ENCODE data around the gene TLL2.

TLL2 gene

DNA sequence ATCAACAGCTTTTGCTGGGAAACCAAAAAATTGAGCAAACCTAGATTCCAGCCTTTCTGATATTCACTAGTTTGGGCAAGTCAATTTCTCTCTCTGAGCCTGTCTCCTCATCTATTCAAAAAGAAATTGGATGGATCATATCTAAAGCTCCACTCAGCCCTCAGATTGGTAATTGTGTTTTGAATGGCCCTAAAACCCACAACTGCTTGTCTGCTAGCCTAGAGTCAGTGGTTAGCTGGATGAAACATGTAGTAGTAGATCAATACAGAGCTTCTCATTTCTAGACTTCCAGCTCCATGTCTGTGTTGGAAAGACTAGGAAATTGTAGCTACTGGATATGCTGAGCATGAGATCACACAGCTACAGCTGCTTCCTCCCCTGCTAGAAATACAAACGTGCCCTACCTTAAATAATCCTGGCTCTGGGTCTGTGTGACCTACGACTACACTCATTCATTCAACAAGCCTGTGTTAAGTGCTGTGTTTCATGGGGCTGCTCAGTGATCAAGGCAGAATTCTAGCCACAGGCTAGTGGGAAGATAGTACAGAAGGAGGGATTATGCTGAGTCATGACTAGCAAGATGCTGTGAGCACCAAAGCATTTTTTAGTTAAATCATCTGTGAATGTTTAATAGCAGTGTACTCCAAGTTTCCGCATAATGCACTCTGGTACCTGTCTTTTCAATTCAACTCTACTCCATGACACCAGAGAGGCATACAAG is 193.8 kb downstream of the TLL2 start:
- H3K27me3 ChIP-seq: no peaks in the 10 kb centered on the region
- no peak overlapping the region for H3K4me3 ChIP-seq (ENCODE audit: low read depth in 1 of 2, low read length in 1 of 2)
- no peaks in the 10 kb centered on the region for H3K4me1 ChIP-seq (ENCODE audit: control insufficient read depth in 1 of 2, insufficient read depth in 1 of 2, low read depth in 1 of 2, low read length in 1 of 2)
- no peaks in the 10 kb centered on the region for H3K36me3 ChIP-seq
- TF ChIP-seq, protein P1, sequence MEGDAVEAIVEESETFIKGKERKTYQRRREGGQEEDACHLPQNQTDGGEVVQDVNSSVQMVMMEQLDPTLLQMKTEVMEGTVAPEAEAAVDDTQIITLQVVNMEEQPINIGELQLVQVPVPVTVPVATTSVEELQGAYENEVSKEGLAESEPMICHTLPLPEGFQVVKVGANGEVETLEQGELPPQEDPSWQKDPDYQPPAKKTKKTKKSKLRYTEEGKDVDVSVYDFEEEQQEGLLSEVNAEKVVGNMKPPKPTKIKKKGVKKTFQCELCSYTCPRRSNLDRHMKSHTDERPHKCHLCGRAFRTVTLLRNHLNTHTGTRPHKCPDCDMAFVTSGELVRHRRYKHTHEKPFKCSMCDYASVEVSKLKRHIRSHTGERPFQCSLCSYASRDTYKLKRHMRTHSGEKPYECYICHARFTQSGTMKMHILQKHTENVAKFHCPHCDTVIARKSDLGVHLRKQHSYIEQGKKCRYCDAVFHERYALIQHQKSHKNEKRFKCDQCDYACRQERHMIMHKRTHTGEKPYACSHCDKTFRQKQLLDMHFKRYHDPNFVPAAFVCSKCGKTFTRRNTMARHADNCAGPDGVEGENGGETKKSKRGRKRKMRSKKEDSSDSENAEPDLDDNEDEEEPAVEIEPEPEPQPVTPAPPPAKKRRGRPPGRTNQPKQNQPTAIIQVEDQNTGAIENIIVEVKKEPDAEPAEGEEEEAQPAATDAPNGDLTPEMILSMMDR (IDR thresholded peaks at IDR 0.05): no peak
- H3K9me3 ChIP-seq: no peaks in the 10 kb centered on the region
- H3K27ac ChIP-seq: no peak overlapping the region

DNA sequence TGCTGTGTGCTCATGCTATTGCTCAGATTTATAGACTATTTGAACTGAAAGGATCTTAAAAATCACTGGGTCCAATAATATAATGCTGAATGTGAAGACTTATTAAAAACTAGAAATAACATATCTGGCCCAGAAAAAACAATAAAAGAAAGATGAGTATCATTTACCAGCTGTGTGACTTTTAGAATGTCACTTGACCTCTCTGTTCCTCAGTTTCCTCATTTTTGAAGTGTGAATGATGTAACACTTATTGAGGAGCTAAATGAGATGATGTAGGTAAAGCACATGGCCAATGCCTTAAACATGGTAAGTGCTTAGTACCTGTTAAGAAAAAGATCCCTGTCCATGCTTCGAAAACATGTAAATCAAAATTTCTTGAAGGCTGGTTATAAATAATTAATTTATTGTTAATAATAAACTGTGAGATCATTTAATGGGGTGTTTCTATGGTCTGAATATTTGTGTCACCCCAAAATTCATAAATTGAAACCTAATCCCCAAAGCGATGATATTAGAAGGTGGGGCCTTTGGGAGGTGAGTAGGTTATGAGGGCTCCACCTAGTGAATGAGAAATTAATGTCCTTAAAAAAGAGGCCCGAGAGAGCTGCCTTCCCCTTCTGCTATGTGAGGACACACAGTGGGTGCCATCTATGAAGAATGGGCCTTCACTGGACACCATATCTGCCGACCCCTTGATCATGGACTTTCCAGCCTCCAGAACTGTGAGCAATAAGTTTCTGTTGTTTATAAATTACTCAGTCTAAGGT is 196.5 kb downstream of the TLL2 start:
- Histone ChIP-seq H3K9me3 (no peaks in the 10 kb centered on the region), H3K27me3 (no peaks in the 10 kb centered on the region), H3K4me3 (ENCODE audit: low read depth in 1 of 2, low read length in 1 of 2) (no peak overlapping the region), H3K4me1 (ENCODE audit: control insufficient read depth in 1 of 2, insufficient read depth in 1 of 2, low read depth in 1 of 2, low read length in 1 of 2) (no peaks in the 10 kb centered on the region), H3K36me3 (no peaks in the 10 kb centered on the region), H3K27ac (no peak overlapping the region)
- TF ChIP-seq, protein P1 (IDR thresholded peaks at IDR 0.05): no peak

Measured in neutrophil (primary cell).